Fibroblast of the conjunctiva (primary cell): Measurements from ENCODE around the gene STMP1.
"Not testable (repeated sequence)": the region's sequence is repeated elsewhere in the genome, so short reads cannot be mapped to it uniquely, and the experiment has no call there.

Experiments
- DNase-seq: peaks from one replicate; pipeline ENCODE4 v3.0.0-alpha.2; 2010; ENCODE audit warnings: low read depth

STMP1 gene

GRCh38 chr7:135664046-135664589 is 1.8 kb downstream of the STMP1 start:
- DNase-seq, result no peak

DNA sequence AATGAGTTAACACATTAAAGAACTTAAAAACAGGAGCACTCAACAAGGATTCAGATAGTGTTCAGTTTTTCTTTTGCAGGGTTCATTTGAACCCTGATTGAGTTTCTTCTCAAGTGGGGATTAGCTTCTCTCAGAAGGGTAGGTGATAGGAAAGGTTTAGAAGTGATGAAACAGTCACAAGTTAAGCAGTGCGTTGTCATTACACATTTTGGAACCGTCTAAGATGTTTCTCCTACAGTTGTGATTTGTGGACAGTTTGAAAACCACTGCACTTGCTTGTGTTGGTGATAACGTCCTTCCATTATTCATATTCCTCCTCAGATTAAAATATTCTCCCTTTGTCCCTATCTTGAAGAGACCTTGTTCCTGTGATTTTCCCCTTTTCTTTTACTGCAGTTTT is 2.7 kb downstream of the STMP1 start:
- DNase-seq, result no peak

- no peak for DNase-seq
These were observed 3.8 kb downstream of the STMP1 start for GRCh38 chr7:135666156-135666555.

GRCh38 chr7:135666846-135667245 is 4.5 kb downstream of the STMP1 start:
- no peak for DNase-seq

- DNase-seq, result not testable (repeated sequence)
These were observed 5.3 kb downstream of the STMP1 start for GRCh38 chr7:135667626-135668025.

DNA sequence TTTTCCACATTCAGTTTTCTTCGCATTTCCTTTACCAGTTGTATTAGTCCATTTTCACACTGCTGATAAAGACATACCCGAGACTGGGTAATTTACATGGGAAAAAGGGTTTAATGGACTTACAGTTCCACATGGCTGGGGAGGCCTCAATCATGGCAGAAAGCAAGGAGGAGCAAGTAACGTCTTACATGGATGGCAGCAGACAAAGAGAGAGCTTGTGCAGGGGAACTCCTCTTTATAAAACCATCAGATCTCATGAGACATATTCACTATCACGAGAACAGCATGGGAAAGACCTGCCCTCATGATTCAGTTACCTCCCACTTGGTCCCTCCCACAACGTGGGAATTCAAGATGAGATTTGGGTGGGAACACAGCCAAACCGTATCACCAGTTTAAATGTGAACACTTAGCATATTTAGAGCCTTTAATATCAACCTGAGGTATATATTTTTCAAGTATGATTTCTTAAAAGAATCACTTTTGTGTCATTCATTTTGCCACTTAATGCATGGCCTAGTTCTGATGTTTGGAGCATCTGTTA is 6.6 kb downstream of the STMP1 start:
- not testable (repeated sequence) for DNase-seq

DNA sequence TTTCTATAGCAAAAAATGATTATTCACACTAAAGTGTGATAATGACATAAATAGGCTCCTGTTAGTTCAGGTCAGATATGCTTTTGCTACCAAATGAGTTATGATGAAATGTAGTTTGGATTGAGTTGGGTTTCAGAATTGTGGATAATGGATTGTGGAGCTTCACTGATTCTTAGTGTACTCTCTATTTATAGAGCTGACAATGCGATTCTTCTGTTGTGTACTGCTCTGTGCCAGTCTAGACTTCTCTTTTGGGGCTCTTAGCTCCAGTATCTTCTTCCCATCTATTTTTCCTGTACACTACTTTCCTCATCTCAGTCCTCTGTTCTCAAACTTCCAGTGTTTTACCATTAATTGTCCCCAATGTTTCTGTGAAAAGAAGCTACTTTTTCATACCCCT is 7.5 kb downstream of the STMP1 start:
- no peak for DNase-seq

- peak; percentile 28 for DNase-seq
These were observed 7.9 kb downstream of the STMP1 start for GRCh38 chr7:135670179-135670578.

- DNase-seq, result peak; percentile 67
These were observed 10.4 kb downstream of the STMP1 start for GRCh38 chr7:135672560-135673359.

DNA sequence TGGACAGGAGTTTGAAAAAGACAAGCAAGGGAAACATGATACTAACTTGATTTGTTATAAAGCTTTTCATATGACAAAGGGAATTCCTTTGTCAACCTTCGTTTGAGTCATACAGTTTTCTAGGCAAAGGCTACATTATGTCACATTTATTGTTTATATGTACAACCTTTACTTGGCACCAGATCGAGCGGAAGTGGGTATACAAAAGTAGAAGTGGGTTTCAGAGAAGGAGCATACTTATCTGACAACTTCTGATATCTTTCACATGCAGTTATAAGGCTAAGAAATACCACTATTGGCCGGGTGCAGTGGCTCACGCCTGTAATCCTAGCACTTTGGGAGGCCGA is 11.0 kb downstream of the STMP1 start:
- DNase-seq, result no peak

DNA sequence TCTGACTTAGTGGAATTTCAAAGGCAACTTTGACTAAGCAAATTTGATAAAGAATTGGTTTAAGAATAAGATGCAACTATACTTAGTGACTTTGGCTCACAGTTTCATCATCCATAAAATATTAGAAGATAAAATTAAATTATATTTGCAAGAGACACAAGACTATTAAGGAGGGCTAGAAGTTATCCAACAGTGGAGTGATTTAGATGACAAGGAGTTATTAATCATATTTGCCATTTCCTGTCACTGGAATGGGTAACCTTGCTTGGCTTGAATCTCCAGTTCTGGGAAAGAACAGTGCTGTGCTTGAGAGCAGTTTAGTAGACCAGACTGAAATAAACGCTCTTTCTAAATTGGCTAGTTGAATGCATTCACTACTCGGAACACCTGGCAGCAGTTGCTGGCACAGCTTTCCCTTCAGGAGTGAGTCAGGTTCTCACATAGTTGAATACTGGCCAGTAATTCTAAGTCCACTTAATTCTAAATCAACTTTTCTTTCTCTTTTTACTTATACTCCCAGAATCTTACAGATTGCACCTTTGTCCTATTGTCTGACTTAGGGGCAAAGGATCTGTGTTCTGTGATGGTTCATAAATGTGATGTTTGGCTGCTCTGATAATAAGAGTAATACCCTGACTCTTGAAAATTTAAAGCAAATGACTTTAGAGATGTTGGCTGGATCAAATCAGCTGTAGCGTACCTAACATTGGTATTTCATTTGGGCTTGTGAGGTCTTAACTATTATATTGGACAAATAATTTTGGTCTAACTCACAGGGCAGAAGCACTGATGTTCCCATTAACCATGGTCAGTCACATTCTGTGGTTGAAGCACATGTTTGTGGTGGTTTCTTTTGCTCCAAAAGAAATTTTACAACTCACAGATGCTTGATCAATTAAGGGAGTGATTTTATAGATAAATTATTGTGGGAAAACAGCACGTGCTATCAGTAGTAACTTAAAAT is 16.6 kb downstream of the STMP1 start:
- DNase-seq, result peak; percentile 23

- DNase-seq, result no peak
These were observed 19.4 kb downstream of the STMP1 start for GRCh38 chr7:135681762-135682161.

- no peak for DNase-seq
These were observed 19.9 kb downstream of the STMP1 start for GRCh38 chr7:135682191-135682590.

GRCh38 chr7:135683609-135684008 is 21.3 kb downstream of the STMP1 start:
- no peak for DNase-seq

- DNase-seq, result no peak
These were observed 21.8 kb downstream of the STMP1 start for GRCh38 chr7:135684136-135684535.

GRCh38 chr7:135684699-135685098 is 22.4 kb downstream of the STMP1 start:
- no peak for DNase-seq

GRCh38 chr7:135685306-135686084 is 23.2 kb downstream of the STMP1 start:
- DNase-seq, result no peak

GRCh38 chr7:135687466-135687865 is 25.2 kb downstream of the STMP1 start:
- no peak for DNase-seq

GRCh38 chr7:135690566-135690965 is 28.3 kb downstream of the STMP1 start:
- no peak for DNase-seq

GRCh38 chr7:135692055-135692454 is 29.7 kb downstream of the STMP1 start:
- no peak for DNase-seq

- DNase-seq, result not testable (repeated sequence)
These were observed 30.3 kb downstream of the STMP1 start for GRCh38 chr7:135692606-135693005.

GRCh38 chr7:135693558-135693957 is 31.2 kb downstream of the STMP1 start:
- no peak for DNase-seq
